ENCODE results near the gene HOXD8.

The HOXD8 gene

DNA sequence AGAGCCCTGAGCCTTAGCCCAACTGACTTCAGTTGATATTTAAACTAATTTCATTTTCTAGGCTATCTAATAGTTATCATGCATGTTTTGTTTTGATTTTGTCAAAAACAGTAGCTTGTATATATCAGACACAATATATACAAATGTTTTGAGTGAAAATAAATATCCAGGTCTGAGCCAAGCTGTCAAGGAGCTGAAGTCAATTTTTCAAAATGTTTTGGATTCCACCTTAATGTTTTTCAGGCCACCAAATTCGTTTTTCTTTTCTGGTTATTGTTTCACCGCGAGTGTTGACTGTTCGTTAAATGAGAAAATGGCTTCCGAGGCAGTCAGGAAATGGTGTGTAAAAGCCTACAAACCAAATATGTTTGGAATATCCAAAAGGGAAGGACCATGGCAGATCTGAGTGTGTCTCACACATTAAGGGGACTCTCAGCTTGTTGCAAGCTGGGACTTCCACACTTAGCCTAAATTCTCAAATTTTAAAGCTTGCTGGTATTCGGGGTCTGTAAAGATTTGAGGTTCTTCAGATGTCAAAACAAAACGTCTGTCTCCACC lies 27.1 kb upstream of the HOXD8 start:
- no peak for DNase-seq (ENCODE audit: low read depth in 2 of 2)

DNA sequence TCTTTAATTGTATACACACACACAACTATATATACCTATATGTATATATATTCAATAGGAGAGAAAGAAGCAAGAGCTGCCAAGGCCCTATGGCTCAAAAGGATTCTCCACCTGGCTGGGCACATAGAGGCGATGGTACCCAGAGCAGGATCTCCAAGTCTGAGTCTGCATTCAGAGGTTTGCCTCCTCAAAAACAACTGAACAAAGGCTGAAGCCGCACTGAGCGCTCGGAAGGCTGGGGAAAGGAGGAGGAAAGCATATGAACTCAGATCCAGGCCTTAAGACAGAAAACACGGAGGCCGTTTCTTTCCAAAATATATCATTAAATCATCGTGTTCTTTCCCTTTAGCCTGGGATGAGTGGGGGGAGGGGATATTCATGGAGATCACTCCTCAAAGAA lies 26.3 kb upstream of the HOXD8 start:
- no peak for DNase-seq (ENCODE audit: low read depth in 2 of 2)

DNA sequence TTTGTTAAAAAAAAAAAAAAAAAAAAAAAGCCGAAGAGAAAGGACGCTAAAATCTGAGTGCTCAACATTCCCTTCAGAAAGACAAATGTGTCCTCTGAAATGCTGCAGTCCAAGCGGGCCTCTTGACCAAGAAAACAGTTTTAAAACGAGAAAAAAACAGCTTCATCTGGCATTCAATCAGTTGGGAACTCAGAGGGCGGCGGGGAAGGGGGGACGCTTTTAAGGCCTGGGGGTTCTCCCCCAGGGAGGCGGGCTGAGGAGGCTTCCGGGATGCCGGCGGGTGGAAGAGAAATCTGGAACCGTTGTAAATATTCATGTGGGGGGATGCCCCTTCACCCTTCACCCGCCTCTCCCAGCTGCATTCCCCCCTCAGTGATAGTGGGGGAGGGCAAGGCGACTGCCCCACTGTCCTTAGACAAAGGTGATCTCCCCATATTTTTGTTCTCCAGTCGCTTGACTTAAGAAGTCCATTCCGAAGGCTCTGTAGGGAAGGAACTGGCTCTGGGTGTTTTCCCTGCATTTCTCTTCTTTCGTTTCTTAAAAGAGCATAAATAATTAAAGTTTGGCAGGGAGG lies 25.7 kb upstream of the HOXD8 start:
- DNase-seq (ENCODE audit: low read depth in 2 of 2): no peak

DNA sequence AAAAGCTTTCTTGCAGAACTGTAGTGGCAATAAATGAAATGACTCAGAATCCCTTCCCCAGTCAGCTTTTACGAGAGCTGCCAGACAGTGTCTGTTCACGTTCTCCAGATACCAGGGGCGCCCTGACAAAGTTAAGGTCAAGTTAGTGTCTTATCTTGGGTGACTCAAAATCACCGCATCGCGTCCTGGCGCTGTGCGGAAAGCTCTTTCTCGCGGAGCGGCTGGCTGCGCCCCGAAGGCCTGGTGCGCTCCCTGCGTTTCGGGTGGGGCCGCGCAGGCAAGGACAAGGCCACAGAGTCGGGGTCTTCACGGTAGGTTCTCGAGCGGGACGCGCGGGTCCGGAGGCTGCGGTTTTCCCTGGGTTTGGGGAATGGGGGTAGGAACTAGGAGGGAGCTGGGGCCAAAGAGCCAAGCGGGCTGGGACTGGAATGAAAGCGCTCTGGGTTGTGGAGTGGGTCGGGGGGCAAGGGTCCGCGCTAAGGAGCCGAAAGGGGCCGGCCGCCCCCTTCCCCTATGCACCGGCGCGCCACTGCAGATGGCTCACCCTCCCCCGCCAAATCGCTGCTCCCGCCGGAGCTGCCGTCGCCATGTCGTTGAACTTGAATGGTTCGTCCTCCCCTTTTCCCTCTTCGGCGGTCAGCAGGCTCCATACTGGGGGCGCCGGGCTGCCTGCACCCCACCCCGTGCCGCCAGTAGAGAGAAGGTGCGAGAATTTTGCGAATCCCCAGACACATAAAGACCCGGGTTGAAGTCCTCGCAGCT lies 25.0 kb upstream of the HOXD8 start:
- DNase-seq (ENCODE audit: low read depth in 2 of 2): no peak

- DNase-seq (ENCODE audit: low read depth in 2 of 2): no peak
These were observed 24.3 kb upstream of the HOXD8 start for GRCh38 chr2:176105078-176105729.

GRCh38 chr2:176105730-176106580 lies 23.6 kb upstream of the HOXD8 start:
- DNase-seq (ENCODE audit: low read depth in 2 of 2): no peak

GRCh38 chr2:176106581-176107539 lies 22.6 kb upstream of the HOXD8 start, which contains the start of gene HOXD11:
Gene HOXD11, plus strand, starts transcription at chr2:176107280. Its CDS starts 76 bp downstream, at chr2:176107356.
- no peak for DNase-seq (ENCODE audit: low read depth in 2 of 2)

DNA sequence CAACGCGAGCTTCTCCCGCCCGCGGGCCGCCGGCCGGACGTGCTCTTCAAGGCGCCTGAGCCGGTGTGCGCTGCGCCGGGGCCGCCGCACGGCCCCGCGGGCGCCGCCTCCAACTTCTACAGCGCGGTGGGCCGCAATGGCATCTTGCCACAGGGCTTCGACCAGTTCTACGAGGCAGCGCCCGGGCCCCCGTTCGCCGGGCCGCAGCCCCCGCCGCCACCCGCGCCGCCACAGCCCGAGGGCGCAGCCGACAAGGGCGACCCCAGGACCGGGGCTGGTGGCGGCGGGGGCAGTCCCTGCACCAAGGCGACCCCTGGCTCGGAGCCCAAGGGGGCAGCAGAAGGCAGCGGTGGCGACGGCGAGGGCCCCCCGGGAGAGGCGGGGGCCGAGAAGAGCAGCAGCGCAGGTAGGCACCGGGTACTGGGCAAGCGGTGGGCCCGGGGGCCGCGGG lies 21.7 kb upstream of the HOXD8 start:
- no peak for DNase-seq (ENCODE audit: low read depth in 2 of 2)

GRCh38 chr2:176109192-176109901 lies 20.2 kb upstream of the HOXD8 start:
- no peak for DNase-seq (ENCODE audit: low read depth in 2 of 2)

- no peak for DNase-seq (ENCODE audit: low read depth in 2 of 2)
These were observed 19.6 kb upstream of the HOXD8 start for GRCh38 chr2:176109946-176110345.

DNA sequence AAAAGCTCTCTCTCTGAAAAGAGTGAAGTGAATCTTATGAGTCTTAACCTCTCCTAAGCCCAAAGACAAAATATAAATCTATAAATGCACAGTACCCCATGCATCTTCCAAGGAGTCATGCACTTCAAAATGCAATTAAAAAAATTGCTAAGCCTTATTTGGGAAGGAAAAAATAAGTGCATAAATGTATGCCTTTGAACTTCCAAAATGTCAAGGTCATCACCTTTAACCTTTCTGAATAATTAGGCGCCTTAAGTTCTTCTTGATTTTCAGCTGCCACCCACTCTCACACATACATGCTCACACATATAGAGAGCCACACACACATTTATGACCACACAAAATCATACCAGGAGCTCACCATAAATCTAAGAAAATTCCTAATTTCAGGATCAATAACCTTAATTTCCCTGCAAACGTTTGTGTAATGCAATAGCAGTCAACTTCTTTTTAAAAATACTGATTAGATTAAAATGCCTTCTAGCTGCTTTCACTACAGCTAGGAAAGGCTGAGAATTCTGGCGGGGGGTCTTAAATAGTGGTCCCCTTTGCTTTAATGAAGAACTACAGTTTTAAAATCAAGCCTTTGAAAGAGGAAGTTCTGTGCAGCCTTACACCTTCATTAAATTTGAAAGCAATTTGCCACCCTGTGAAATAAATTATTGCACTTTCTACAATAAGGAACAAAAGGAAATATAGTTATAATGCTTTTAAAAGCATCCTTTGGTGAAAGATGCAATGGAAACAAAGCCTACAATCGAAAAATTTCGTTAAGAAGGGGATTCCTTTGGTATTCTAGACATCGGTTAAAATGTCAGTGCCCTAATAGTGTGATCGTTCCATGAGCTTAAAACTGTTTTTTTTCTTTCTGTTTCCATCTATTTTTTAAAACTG lies 18.8 kb upstream of the HOXD8 start:
- DNase-seq (ENCODE audit: low read depth in 2 of 2): no peak

GRCh38 chr2:176111309-176111663 lies 18.2 kb upstream of the HOXD8 start:
- no peak for DNase-seq (ENCODE audit: low read depth in 2 of 2)

DNA sequence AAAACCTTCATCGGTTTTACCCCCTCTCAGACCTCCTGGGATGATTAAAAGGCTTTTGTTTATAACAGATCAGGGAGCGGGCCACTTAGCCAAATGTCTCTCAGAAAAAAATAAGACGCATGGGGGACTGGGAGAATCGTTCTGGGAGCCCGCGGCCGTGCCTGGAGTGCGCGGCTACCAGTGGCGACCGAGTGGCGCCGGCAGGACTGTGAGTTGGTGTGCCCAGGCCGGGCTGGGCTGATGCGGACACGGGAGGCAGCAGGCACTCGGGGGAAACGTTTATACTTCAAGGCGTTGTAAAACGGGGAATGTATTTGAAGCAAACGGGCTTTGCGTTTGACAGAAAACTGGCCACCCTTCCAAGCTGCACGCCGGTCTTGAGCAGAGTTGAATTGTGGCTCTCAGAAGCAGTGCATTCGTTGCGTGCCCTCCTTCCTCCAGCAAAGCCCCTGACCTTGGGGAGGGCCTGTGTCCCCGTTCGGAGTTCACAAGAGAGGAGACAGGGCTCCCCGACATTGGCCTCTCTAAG lies 17.6 kb upstream of the HOXD8 start:
- no peak for DNase-seq (ENCODE audit: low read depth in 2 of 2)

DNA sequence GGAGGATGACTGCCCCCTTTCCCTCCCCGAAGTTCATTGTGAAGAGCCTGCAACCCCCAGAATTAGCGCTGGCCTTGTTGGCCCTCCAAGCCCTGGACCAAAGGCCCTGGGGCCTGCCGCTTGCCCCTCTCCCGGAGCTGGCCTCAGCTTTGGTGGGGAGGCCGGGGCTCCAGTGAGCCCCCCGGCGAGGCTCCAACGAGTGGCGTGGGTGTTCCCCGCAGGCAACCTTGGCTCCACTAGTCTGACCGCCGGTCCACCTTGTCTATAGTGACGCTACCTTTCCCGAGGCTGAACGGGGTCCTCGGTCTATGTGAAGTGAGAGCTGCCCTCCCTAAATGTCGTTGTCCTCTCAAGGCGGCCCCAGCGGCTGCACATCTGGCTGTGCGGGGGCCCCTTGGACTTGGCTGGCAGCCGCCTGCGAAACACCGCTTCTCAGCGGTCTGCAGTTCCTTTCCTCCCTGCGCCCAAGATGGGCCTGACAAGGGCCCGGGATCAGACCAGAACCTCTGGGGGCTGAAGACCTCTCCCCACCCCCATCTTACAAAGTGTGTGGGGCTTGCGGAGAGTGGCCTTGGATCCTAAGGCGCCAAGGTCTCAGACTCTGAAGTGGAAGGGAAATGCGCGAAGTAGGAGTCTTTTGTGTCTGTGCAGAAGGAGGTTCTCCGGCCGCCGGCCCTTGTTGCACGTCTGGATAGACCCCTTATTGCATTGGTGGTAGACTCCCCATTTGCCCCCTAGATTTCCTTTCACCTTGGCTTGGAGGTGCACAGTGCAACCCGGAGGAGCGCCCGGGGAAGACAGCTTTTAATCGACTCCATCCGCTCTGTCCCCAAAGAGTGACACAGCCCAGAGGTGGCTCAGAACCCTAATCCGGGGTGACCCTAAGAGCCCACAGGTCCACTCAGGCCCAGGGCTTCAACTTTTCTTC lies 16.9 kb upstream of the HOXD8 start:
- DNase-seq (ENCODE audit: low read depth in 2 of 2): no peak

DNA sequence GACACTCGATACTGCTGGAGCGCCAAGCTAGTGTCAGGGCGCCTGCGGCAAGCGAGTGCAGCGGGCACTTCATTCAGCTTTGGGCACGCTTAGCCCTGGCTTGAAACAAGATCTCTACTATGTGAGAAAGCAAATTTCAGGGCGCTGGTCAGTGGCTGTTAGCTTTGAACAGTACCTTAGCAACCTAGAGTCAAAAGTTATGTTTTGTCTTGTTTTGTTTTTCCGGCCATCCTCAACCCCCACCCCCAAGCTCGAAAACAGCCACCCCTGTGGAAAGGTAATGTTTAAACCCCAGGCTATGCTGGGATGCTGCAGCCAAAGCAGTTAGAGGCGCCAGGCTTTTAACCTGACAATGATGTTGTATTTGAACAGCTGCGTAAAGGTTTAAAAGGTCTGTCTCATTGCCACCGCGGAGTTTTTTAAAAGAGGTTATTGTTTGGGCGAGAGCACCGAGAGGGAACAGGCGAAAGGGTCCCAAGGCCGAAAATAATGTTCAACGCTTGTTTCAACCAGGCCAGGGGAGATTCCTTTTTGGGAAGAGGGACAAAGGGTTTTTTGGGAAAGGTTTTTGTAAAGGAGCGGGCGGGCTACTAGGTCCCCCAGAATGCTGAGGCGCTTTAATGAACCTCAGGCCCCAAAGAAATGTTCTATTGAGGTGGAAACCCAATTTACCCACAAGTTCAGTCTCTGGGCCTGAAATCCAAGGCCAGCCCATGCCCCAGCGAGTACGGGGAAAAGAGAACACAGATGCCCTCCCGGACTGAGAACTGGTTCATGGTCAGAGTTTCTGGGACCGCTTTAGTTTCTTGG lies 15.2 kb upstream of the HOXD8 start:
- no peak for DNase-seq (ENCODE audit: low read depth in 2 of 2)

DNA sequence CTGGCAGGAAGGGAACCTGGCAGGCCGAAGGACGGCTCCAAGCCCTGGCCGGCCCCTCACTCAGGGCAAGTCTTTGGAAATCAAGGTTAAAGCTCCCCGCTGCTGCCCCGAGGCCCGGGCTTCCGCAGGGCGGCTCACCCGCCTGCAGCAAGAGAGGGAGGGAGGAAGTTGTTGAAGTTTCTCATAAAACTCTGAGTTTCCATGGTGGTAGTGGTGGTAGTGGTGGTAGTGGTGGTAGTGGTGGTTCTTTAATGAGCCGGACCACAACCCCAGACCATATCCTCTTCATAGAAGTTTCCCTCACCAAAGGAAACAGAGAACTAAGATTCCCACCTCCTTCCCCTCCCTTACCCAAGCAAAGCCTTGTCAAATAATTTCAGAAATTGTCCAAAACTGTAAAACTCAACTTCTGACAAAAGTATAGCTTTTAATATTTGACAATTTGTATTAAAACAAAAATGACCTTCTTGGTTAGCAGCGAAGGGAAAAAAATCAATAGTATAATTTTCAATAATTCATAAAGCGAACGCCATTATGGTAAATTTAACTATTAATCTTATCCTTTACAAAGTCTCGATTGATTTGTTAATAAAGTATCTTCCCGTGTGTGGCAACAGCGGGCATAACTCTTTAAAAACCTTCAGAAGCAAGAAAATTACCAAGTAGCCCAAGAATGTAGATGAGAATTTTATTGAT lies 14.4 kb upstream of the HOXD8 start:
- DNase-seq (ENCODE audit: low read depth in 2 of 2): no peak
